Stimulated activated naive CD8-positive, alpha-beta T cell treated with anti-CD3 and anti-CD28 coated beads, Interleukin-15, Interleukin-2, amounts not matched to agents 100 U/mL and 50 U/mL, for 24 hours (primary cell): ENCODE measurements around the gene UBASH3A.

ENCODE experiments used
- ATAC-seq: fragments of 150-1000 bp; cut with Tn5 transposase; one replicate; pipeline ENCODE4 v1.10.0; 2021
- DNase-seq: peaks from one replicate; pipeline ENCODE4 v3.0.0; 2021

UBASH3A gene

DNA sequence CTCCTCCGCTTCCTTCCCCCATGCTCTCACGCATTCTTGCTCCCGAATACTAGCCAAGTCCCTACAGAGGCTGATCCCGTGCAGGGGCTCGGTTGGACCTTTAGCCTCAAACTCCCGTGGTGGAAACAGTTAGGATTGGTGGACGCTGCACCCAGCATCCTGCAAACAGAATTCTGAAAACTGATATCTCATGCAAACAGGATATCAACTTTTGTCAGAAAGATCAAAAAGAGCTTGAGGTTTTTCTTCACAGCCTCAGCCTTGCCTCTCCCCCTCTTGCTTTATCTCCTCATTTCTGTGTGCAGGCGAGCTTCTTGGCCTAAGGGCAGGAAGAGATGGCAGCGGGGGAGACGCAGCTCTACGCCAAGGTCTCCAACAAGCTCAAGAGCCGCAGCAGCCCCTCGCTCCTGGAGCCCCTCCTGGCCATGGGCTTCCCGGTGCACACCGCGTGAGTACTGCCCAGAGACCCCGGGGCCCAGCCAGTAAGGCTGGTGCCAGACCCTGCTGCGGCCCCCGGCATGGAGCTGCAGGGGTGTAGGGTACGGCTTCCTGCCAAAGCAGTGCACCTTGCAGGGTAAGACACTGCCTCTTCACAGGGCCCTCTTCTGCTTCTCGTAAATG lies at the start of gene UBASH3A:
Gene UBASH3A, plus strand, starts transcription at position 292 of the 621 bp plus-strand sequence. Its CDS starts 44 bp downstream, at position 336.
- ATAC-seq (peak; percentile 25), DNase-seq (peak; percentile 49)

- ATAC-seq (no peak), DNase-seq (no peak)
These were observed 47.7 kb upstream of the UBASH3A start for GRCh38 chr21:42356046-42356445.

DNA sequence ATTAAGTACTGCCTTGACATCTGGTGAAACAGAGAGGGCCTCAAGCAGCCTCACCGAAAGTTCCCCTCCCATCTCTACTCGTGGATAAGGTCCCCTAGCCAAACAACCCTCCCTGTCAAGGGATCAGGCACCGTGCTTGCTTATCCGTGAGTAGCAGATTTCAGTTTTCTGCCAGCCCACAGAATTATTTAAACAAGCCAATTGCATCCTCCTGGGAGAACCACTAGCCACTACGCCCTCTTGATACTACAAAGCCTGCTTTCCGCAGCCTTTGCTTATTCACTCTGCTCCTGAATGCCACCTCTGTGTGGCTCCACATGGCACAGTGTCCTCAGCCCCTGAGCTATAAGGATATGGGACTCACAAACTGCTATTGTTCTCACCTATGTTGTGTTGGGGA lies 47.1 kb upstream of the UBASH3A start:
- DNase-seq: no peak
- ATAC-seq: no peak

- DNase-seq (no peak), ATAC-seq (no peak)
These were observed 46.4 kb upstream of the UBASH3A start for GRCh38 chr21:42357307-42357706.

DNA sequence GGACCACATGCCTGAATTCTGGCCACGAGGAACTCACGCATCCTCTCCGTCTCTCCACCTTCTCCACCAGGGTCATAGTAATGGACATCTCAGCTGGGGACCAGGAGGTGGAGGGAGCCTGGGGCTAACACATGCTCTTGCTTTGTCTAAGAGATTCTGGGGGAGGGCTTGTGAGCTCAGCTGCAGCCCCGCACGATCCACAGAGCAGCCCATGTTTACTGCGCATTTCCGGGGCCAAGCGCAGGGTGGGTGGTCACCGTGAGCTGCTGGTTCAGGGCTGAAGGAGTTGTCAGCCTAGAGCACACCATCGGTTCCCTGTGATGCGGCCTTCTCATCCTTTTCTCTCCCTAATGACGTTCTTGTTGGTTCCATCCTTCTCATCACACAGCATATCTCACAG lies 45.4 kb upstream of the UBASH3A start:
- no peak for ATAC-seq
- no peak for DNase-seq

DNA sequence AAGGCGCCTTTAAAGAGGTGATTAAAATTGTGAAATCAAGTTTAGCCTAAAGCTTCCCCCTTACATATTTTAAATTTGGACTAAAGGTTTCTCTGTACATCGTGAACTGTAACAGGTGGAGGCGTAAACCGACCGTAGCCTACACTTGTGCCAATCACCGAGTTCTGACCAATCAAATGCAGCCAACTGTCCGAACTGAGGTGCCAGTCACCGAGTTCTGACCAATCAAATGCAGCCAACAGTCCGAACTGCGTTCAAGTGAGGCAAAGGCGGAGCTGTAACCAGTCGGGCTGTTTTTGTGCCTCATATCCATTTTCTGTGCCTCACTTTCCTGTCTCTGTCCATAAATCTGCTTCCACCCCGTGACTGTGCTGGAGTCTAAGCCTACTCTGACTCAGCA lies 44.8 kb upstream of the UBASH3A start:
- DNase-seq: no peak
- no peak for ATAC-seq

- ATAC-seq (peak; percentile 68), DNase-seq (peak; percentile 59)
These were observed 43.4 kb upstream of the UBASH3A start for GRCh38 chr21:42360317-42360716.

DNA sequence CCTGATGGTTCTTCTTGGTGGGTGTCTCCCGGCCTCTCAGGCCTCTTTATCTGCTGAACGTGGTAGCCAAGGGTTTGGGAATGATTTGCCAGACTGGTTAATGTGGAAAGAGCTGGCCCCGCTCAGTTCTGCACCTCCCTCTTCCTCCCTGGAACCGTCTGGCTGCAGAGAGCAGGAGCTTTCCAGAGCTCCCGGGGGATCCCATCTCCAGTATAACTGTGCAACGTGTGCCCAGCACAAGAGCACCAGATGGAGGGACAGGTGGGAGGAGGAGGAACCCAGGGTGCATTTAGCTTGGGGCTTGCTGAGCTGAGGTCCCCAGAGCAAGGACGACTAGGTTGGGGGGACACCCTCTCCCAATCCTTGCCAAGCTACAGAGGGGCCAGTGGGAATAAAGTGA lies 42.4 kb upstream of the UBASH3A start:
- no peak for ATAC-seq

GRCh38 chr21:42362198-42362597 lies 41.5 kb upstream of the UBASH3A start:
- DNase-seq: no peak
- no peak for ATAC-seq

More for the DNA sequence above, 42.4 kb upstream of the UBASH3A start:
- DNase-seq: no peak

DNA sequence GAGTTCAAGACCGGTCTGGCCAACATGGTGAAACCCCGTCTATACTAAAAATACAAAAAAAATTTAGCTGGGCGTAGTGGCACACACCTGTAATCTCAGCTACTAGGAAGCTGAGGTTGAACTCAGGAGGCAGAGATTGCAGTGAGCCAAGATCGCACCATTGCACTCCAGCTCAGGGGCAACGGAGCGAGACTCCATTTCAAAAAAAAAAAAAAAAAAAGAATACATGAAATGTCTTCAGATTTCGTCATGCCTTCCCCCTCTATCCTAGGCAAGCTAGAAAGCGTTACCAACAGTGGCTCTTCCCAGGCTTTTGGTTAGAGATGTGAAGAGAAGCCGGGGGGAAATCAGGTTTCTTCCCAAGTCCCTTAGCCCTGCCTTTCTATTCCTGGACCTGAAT lies 41.0 kb upstream of the UBASH3A start:
- DNase-seq: no peak
- ATAC-seq: no peak

DNA sequence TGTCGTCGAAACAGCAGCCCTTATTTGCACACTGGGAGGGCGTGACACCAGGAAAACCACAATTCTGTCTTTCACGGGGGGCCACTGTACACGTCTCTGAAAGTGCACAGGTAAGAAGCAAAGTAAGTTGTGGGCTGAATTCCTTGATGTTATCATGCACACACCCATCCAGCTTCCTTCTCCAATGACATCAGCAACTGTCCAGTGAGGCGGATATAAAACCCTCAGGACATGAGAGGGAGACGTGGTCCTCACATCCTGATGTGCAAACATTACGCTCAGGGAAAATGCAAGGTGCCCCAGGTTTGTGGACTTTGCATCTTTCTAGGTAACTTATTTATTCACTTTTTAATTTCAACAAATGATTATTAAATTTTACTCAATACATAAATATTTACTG lies 40.4 kb upstream of the UBASH3A start:
- DNase-seq (no peak), ATAC-seq (no peak)

GRCh38 chr21:42364304-42364865 lies 39.3 kb upstream of the UBASH3A start:
- DNase-seq: no peak
- no peak for ATAC-seq

GRCh38 chr21:42365770-42366169 lies 37.9 kb upstream of the UBASH3A start:
- no peak for DNase-seq
- ATAC-seq: no peak

- DNase-seq (no peak), ATAC-seq (no peak)
These were observed 37.3 kb upstream of the UBASH3A start, which contains the start of gene TFF1 for GRCh38 chr21:42366292-42367010. Gene TFF1, minus strand, starts transcription at chr21:42366535. Its CDS starts 40 bp downstream, at chr21:42366495.

- ATAC-seq (no peak), DNase-seq (no peak)
These were observed 36.1 kb upstream of the UBASH3A start for GRCh38 chr21:42367367-42368165.

- peak; percentile 22 for DNase-seq
- no peak for ATAC-seq
These were observed 33.9 kb upstream of the UBASH3A start for GRCh38 chr21:42369821-42370220.

- ATAC-seq (no peak), DNase-seq (no peak)
These were observed 32.6 kb upstream of the UBASH3A start for GRCh38 chr21:42370894-42371654.

DNA sequence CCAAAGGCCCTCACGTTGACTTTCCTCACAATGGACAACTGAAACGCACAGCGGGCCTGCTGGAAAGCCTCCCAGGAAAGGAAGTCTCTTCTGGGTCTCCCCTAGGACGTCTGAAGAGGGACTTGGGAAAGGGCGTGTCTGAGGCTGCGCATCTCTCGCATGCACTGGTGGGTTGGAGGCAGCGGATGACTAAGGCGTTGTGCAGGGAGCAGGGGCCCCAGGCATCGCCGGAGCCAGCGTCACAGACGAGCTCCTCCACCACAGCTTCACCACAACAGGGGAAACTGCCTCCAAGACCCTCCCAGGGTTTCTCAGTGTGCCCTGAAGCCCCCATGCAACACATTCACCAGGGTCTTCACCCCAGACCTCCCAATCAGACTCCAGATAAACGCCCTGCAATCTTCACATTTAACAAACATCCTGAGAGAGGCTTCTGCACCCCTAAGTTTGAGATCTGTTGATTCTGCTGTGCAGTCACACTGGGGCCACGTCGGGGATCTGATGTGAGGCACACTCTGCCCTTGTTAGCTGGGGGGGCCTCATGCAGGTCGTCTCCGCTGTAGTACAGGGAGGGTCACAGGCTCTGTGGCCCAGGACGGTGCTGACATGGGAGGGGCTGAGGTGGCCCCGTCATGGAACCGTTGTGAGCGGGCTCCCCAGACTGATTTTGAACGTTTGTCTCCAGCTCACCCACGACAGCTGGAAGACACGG lies 30.4 kb upstream of the UBASH3A start:
- peak; percentile 92 for ATAC-seq
- DNase-seq: peak; percentile 71

DNA sequence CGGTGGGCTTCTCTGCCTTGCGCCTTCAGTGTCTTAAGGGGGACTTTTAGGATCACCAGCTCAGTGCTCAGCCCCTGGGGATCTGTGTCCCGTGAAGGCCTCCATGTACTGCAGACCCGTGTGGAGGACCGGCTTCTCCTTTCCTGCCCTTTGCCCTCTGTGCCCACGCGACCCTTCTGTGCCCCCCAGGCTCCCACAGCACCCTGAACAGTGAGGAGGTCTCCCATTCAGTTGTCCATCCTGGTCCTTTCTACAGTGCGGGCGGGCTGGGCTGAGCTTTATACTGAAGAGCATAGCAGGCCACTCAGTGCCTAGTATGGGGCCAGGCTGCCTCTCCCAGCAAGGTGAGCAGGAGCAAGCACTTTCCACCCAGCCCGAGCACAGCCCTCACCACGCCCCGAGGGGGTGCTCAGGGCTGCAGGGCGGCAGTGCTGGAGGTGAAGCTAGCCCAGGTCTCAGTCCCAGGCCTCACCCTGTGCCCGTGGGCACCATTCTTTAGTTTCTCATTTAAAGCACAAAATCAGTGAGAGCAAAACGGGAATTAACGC lies 29.7 kb upstream of the UBASH3A start:
- DNase-seq (no peak), ATAC-seq (no peak)

- no peak for DNase-seq
- ATAC-seq: no peak
These were observed 29.2 kb upstream of the UBASH3A start for GRCh38 chr21:42374457-42374856.
